Nephron (organoid): ENCODE results near the gene TNFRSF6B.

Source experiments
- H3K27ac Mint-ChIP-seq, 3 experiments: 2 replicates each; pipeline ENCODE4 v1.8.0; 2020; ENCODE audit warnings: mixed read lengths in 3 of 3, mild to moderate bottlenecking in 2 of 3, moderate library complexity in 1 of 3
- H3K27me3 Mint-ChIP-seq: 2 replicates; pipeline ENCODE4 v1.8.0; 2021; ENCODE audit warnings: low read depth, mild to moderate bottlenecking, moderate library complexity, mixed read lengths
- H3K36me3 Mint-ChIP-seq: 2 replicates; pipeline ENCODE4 v1.8.0; 2020; ENCODE audit warnings: low read depth, mixed read lengths
- H3K4me1 Mint-ChIP-seq: 2 replicates; pipeline ENCODE4 v1.8.0; 2020; ENCODE audit warnings: mixed read lengths
- H3K4me3 Mint-ChIP-seq, 3 experiments: 2 replicates each; pipeline ENCODE4 v1.8.0; 2020; ENCODE audit warnings: mild to moderate bottlenecking in 3 of 3, mixed read lengths in 3 of 3, moderate library complexity in 2 of 3
- H3K9me3 Mint-ChIP-seq: 2 replicates; pipeline ENCODE4 v1.8.0; 2020; ENCODE audit warnings: mixed read lengths
- CTCF ChIP-seq, 3 experiments: fragments of 200-600 bp; sonication (generic); IDR thresholded peaks; one replicate each; pipeline ENCODE4 v1.5.0; 2021; ENCODE audit warnings: antibody characterized with exemption in 3 of 3; ENCODE audit not compliant: unreplicated experiment in 3 of 3

The TNFRSF6B gene

GRCh38 chr20:63704749-63705117 lies 8.3 kb downstream of the TNFRSF6B start:
- H3K27ac Mint-ChIP-seq: no peak overlapping the region
- peaks cover 10% of the 10 kb centered on the region for H3K4me1 Mint-ChIP-seq
- TF ChIP-seq CTCF (IDR thresholded peaks at IDR 0.05; ENCODE audit: unreplicated experiment in 3 of 3): no peak
- H3K4me3 Mint-ChIP-seq: peak overlapping the region; percentile 67 to 90 (median 84)
- no peaks in the 10 kb centered on the region for H3K27me3 Mint-ChIP-seq
- peaks cover 20% of the 10 kb centered on the region for H3K36me3 Mint-ChIP-seq
- no peaks in the 10 kb centered on the region for H3K9me3 Mint-ChIP-seq

GRCh38 chr20:63705232-63706026 lies 9.0 kb downstream of the TNFRSF6B start:
- Mint-ChIP-seq H3K27me3 (no peaks in the 10 kb centered on the region), H3K4me3 (peak overlapping the region; percentile 67 to 90 (median 84)), H3K36me3 (peaks cover 24% of the 10 kb centered on the region), H3K9me3 (no peaks in the 10 kb centered on the region), H3K27ac (no peak overlapping the region), H3K4me1 (peaks cover 12% of the 10 kb centered on the region)
- no peak for TF ChIP-seq CTCF (IDR thresholded peaks at IDR 0.05; ENCODE audit: unreplicated experiment in 3 of 3)

- peaks cover 31% of the 10 kb centered on the region for H3K36me3 Mint-ChIP-seq
- H3K9me3 Mint-ChIP-seq: no peaks in the 10 kb centered on the region
Observed at GRCh38 chr20:63706027-63706695, 9.7 kb downstream of the TNFRSF6B start.

GRCh38 chr20:63706852-63707557 lies 10.6 kb downstream of the TNFRSF6B start:
- H3K36me3 Mint-ChIP-seq: peaks cover 39% of the 10 kb centered on the region
- H3K9me3 Mint-ChIP-seq: no peaks in the 10 kb centered on the region
- H3K27ac Mint-ChIP-seq: peak overlapping the region; percentile 70 to 77 (median 75)
- peaks cover 15% of the 10 kb centered on the region for H3K4me1 Mint-ChIP-seq
- H3K27me3 Mint-ChIP-seq: no peaks in the 10 kb centered on the region
- TF ChIP-seq CTCF (IDR thresholded peaks at IDR 0.05; ENCODE audit: unreplicated experiment in 3 of 3): peak in 2 of 3 experiments; percentile 21 to 32
- peak overlapping the region; percentile 84 to 90 (median 89) for H3K4me3 Mint-ChIP-seq

More at GRCh38 chr20:63706027-63706695, 9.7 kb downstream of the TNFRSF6B start:
- Mint-ChIP-seq H3K27me3 (no peaks in the 10 kb centered on the region), H3K4me3 (peak overlapping the region; percentile 84 to 90 (median 89)), H3K27ac (peak overlapping the region; percentile 70 to 77 (median 75)), H3K4me1 (peaks cover 15% of the 10 kb centered on the region)
- no peak for TF ChIP-seq CTCF (IDR thresholded peaks at IDR 0.05; ENCODE audit: unreplicated experiment in 3 of 3)

GRCh38 chr20:63707558-63708300 lies 11.3 kb downstream of the TNFRSF6B start, which contains the start of the genes ARFRP1 and ZGPAT:
Gene ARFRP1 (minus strand): TSS chr20:63707976. CDS start chr20:63707091, 885 bp downstream.
Gene ZGPAT (plus strand): TSS chr20:63708039. CDS start chr20:63708581, 542 bp downstream.
- Mint-ChIP-seq H3K27me3 (no peaks in the 10 kb centered on the region), H3K27ac (peak within 1 kb of the TSS; percentile 70 to 77 (median 75)), H3K36me3 (peaks cover 47% of the 10 kb centered on the region), H3K4me3 (peak within 1 kb of the TSS; percentile 85 to 90 (median 89)), H3K4me1 (peaks cover 15% of the 10 kb centered on the region), H3K9me3 (peaks cover 5% of the 10 kb centered on the region)
- TF ChIP-seq CTCF (IDR thresholded peaks at IDR 0.05; ENCODE audit: unreplicated experiment in 3 of 3): no peak
